Measurements from ENCODE around the gene ASF1B.
"Not testable (repeated sequence)": the region's sequence is repeated elsewhere in the genome, so short reads cannot be mapped to it uniquely, and the experiment has no call there.

The ASF1B gene

GRCh38 chr19:14150041-14150769 is 13.8 kb upstream of the ASF1B start:
- Mint-ChIP-seq H3K4me1 (peaks cover 28% of the 10 kb centered on the region), H3K9me3 (no peaks in the 10 kb centered on the region), H3K27ac (peak overlapping the region; percentile 65), H3K36me3 (peaks cover 4% of the 10 kb centered on the region), H3K4me3 (no peak overlapping the region), H3K27me3 (no peaks in the 10 kb centered on the region)
- no peak for ATAC-seq

- no peaks in the 10 kb centered on the region for H3K9me3 Mint-ChIP-seq
- peak overlapping the region; percentile 30 for H3K4me3 Mint-ChIP-seq
- ATAC-seq = peak; percentile 46
- peaks cover 28% of the 10 kb centered on the region for H3K4me1 Mint-ChIP-seq
- no peaks in the 10 kb centered on the region for H3K36me3 Mint-ChIP-seq
- H3K27me3 Mint-ChIP-seq = no peaks in the 10 kb centered on the region
- H3K27ac Mint-ChIP-seq = peak overlapping the region; percentile 65
Observed at GRCh38 chr19:14149509-14149994, 13.2 kb upstream of the ASF1B start.

- Mint-ChIP-seq H3K27ac (peak overlapping the region; percentile 65), H3K4me3 (no peak overlapping the region), H3K27me3 (no peaks in the 10 kb centered on the region), H3K36me3 (no peaks in the 10 kb centered on the region), H3K4me1 (peaks cover 28% of the 10 kb centered on the region), H3K9me3 (no peaks in the 10 kb centered on the region)
- ATAC-seq = no peak
Observed at GRCh38 chr19:14148751-14149410, 12.5 kb upstream of the ASF1B start.

GRCh38 chr19:14147797-14148605 is 11.6 kb upstream of the ASF1B start:
- H3K27ac Mint-ChIP-seq = peak overlapping the region; percentile 65
- peak; percentile 47 for ATAC-seq
- no peaks in the 10 kb centered on the region for H3K27me3 Mint-ChIP-seq

GRCh38 chr19:14146789-14147216 is 10.4 kb upstream of the ASF1B start:
- ATAC-seq = no peak
- H3K27ac Mint-ChIP-seq = no peak overlapping the region
- H3K4me3 Mint-ChIP-seq = no peak overlapping the region

More at GRCh38 chr19:14147797-14148605, 11.6 kb upstream of the ASF1B start:
- Mint-ChIP-seq H3K36me3 (no peaks in the 10 kb centered on the region), H3K4me1 (peaks cover 28% of the 10 kb centered on the region), H3K4me3 (no peak overlapping the region), H3K9me3 (no peaks in the 10 kb centered on the region)

GRCh38 chr19:14146169-14146568 is 9.8 kb upstream of the ASF1B start:
- not testable (repeated sequence) for H3K27me3 Mint-ChIP-seq, H3K9me3 Mint-ChIP-seq, H3K27ac Mint-ChIP-seq, H3K36me3 Mint-ChIP-seq, ATAC-seq, H3K4me3 Mint-ChIP-seq
- peaks cover 34% of the 10 kb centered on the region for H3K4me1 Mint-ChIP-seq

More at GRCh38 chr19:14146789-14147216, 10.4 kb upstream of the ASF1B start:
- no peaks in the 10 kb centered on the region for H3K9me3 Mint-ChIP-seq
- H3K4me1 Mint-ChIP-seq = peaks cover 34% of the 10 kb centered on the region
- H3K27me3 Mint-ChIP-seq = no peaks in the 10 kb centered on the region
- H3K36me3 Mint-ChIP-seq = peaks cover 4% of the 10 kb centered on the region

- Mint-ChIP-seq H3K4me3 (no peak overlapping the region), H3K27me3 (no peaks in the 10 kb centered on the region), H3K9me3 (no peaks in the 10 kb centered on the region), H3K36me3 (peaks cover 4% of the 10 kb centered on the region), H3K27ac (no peak overlapping the region), H3K4me1 (peaks cover 34% of the 10 kb centered on the region)
- no peak for ATAC-seq
Observed at GRCh38 chr19:14145381-14145780, 9.0 kb upstream of the ASF1B start.

- Mint-ChIP-seq H3K27me3 (no peaks in the 10 kb centered on the region), H3K27ac (no peak overlapping the region), H3K9me3 (no peaks in the 10 kb centered on the region), H3K36me3 (peaks cover 11% of the 10 kb centered on the region), H3K4me1 (peaks cover 23% of the 10 kb centered on the region), H3K4me3 (no peak overlapping the region)
- no peak for ATAC-seq
Observed at GRCh38 chr19:14142262-14143190, 6.1 kb upstream of the ASF1B start.

- Mint-ChIP-seq H3K9me3 (no peaks in the 10 kb centered on the region), H3K36me3 (peaks cover 11% of the 10 kb centered on the region), H3K4me1 (peaks cover 21% of the 10 kb centered on the region), H3K27me3 (no peaks in the 10 kb centered on the region), H3K27ac (no peak overlapping the region), H3K4me3 (no peak overlapping the region)
- ATAC-seq = no peak
Observed at GRCh38 chr19:14141041-14141440, 4.7 kb upstream of the ASF1B start.

GRCh38 chr19:14139944-14140343 is 3.6 kb upstream of the ASF1B start:
- Mint-ChIP-seq H3K36me3 (peaks cover 11% of the 10 kb centered on the region), H3K27ac (no peak overlapping the region), H3K9me3 (no peaks in the 10 kb centered on the region), H3K27me3 (no peaks in the 10 kb centered on the region), H3K4me3 (no peak overlapping the region), H3K4me1 (peaks cover 32% of the 10 kb centered on the region)
- no peak for ATAC-seq

- no peak for ATAC-seq
- Mint-ChIP-seq H3K4me1 (peaks cover 38% of the 10 kb centered on the region), H3K4me3 (peak overlapping the region; percentile 57), H3K27ac (no peak overlapping the region), H3K36me3 (peaks cover 11% of the 10 kb centered on the region), H3K9me3 (no peaks in the 10 kb centered on the region), H3K27me3 (no peaks in the 10 kb centered on the region)
Observed at GRCh38 chr19:14138576-14139265, 2.3 kb upstream of the ASF1B start.

- H3K27ac Mint-ChIP-seq = peak overlapping the region; percentile 73
- peak overlapping the region; percentile 78 for H3K4me3 Mint-ChIP-seq
- H3K9me3 Mint-ChIP-seq = no peaks in the 10 kb centered on the region
- peaks cover 32% of the 10 kb centered on the region for H3K4me1 Mint-ChIP-seq
- no peaks in the 10 kb centered on the region for H3K27me3 Mint-ChIP-seq
- ATAC-seq = no peak
- peaks cover 7% of the 10 kb centered on the region for H3K36me3 Mint-ChIP-seq
Observed at GRCh38 chr19:14135985-14136508, 342 bp downstream of the ASF1B start.

- peak overlapping the region; percentile 73 for H3K27ac Mint-ChIP-seq
- peaks cover 7% of the 10 kb centered on the region for H3K36me3 Mint-ChIP-seq
- H3K4me1 Mint-ChIP-seq = peaks cover 32% of the 10 kb centered on the region
- ATAC-seq = no peak
- H3K27me3 Mint-ChIP-seq = no peaks in the 10 kb centered on the region
- H3K4me3 Mint-ChIP-seq = peak overlapping the region; percentile 78
- H3K9me3 Mint-ChIP-seq = no peaks in the 10 kb centered on the region
Observed at GRCh38 chr19:14135355-14135754, 1.0 kb downstream of the ASF1B start.
